Cortex of kidney (tissue), 1 donor: ENCODE results near the gene ELF2.
"Not testable (repeated sequence)": the region's sequence is repeated elsewhere in the genome, so short reads cannot be mapped to it uniquely, and the experiment has no call there.

ENCODE experiments used
- DNase-seq: peaks from one replicate; lab custom pipeline; 2025; lab: John Stamatoyannopoulos, UW

Gene ELF2

DNA sequence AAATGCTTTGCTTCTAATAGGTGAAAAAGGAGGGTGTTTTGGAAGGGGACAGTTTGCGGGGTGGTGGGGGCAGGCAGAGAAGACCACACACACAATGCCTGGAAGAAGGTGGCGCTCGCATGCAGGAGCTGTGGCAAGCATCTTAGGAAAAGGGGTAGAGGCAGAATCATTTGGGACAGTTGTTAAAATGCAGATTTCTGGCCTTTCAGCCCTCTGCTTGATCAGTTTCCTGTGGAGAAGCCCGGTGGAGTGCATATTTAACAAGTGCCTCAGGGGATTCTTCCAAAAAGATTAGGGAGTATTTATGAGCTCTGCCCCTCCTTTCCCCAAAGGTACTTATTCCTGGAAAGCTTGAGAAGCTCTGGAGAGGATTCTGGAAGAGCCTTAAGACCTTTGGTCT lies 156.6 kb downstream of the ELF2 start:
- no peak for DNase-seq

DNA sequence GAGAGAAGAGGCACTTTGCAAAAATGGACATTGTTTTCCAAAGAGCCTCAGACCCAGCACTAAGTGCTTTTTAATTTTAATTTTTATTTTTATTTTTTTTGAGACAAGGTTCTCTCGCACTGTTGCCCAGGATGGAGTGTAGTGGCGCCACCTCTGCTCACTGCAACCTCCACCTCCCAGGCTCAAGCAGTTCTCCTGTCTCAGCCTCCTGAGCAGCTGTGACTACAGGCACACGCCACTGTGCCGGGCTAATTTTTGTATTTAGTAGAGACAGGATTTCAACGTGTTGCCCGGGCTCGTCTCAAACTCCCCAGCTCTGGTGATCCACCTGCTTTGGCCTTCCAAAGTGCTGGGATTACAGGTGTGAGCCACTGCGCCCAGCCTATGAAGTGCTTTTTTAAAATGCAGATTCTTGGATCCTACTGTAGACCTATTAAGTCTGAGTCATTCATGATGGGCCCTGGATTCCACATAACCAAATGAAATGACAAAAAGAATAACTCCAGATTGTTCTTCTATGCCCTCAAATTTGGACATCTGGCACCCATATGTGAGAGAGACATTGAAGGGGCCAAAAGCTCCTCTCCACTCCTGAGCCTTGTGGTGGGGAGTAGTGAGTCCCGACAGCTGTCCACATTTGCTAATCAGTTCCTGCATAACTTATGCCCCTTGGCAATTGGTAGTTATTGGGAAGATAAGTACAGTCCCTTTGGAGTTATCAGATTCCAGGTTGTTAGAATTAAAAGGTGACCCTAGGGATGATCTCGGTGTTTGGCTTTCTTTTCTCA lies 157.9 kb downstream of the ELF2 start:
- DNase-seq: no peak

DNA sequence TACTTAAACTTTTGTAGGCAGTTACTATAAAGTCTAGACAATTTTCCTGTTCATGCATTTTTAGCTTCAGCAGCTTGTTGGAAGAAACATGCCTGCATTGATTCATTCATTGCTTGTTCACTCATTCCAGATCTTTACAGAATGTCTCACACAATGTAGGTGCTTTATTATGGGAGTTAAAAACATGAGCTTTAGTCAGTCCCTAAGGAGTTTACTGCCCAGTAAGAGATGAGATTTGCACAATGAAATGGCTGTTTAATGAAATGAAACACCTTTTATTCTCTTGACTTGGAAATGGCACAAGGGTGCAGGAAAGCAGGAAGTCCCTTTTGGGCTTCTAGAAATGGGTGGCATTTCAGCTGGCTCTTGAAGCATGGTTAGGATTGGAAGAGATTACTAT lies 158.5 kb downstream of the ELF2 start:
- no peak for DNase-seq

DNA sequence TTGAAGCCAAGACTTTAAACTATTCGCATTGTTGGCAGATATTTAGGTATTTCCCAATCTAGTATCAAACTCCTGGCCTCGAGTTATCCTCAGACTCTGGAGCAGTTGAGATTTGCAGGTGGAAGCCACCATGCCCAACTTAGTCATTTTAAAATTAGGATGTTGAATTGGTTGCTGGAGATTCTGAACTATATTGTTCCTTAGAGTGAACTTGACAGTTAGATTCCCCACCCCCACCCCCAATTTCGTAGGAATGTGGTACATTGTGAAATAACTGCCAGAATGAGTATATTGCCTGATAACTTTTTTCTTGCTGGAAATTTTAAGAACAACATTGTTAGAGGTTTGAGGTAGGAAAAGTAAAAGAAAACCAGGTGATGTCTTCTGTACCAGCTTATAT lies 159.2 kb downstream of the ELF2 start:
- DNase-seq: no peak

DNA sequence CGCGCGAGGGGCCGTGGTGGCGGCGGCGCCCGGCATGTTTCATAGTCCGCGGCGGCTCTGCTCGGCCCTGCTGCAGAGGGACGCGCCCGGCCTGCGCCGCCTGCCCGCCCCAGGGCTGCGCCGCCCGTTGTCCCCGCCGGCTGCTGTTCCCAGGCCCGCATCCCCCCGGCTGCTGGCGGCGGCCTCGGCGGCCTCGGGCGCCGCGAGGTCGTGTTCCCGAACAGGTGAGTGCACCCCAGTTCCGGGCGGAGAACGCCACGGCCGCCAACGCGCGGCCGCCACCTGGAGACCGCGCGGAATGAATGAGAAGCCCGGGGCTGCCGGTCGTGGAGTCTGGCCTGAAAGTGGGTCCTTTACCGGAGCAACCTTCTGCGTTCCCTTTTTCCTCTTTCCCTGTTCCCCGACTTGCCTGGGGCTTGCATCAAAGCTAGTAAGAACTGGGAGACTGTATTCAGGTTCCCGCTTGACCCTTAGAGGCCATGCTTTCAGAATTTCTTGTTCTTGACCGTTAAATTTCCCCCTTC lies 161.0 kb downstream of the ELF2 start:
- no peak for DNase-seq

DNA sequence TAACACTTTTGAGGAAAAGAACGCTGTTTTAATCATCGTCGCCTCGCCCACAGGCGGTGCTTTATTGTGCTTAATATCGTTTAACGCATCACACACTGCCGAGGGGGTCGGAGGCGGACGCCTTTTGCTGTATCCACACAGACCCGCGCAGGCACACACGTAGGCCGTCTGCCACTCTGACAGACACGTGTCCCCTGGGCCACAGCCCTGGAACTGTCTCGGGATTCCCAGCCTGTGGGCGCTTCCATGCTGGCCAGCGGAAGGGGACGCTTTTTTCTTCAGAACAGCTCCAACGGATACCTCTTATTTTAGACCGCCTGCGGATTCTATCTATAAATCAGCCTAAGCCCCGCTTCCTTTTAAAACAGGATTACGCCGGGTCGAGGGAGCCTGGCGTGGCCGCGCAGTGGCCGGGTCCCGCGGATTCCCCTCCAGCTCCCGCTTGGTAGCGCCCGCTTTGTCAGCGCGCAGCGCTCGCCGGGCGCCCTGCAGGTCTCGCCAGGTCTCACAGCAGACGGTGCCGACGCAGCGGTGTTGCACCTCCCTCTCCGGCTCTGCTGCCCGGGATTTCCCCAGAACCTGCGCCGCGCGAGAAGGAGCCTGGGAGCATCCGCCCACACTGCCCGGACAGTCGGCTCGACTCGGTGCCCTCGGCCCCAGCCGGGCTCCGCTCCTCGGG lies 161.6 kb downstream of the ELF2 start, which contains the start of gene NOCT:
TSS of gene NOCT (plus strand) at position 513 of the 679 bp plus-strand sequence. CDS start 201 bp downstream, outside the sequence.
- peak; percentile 82 for DNase-seq

DNA sequence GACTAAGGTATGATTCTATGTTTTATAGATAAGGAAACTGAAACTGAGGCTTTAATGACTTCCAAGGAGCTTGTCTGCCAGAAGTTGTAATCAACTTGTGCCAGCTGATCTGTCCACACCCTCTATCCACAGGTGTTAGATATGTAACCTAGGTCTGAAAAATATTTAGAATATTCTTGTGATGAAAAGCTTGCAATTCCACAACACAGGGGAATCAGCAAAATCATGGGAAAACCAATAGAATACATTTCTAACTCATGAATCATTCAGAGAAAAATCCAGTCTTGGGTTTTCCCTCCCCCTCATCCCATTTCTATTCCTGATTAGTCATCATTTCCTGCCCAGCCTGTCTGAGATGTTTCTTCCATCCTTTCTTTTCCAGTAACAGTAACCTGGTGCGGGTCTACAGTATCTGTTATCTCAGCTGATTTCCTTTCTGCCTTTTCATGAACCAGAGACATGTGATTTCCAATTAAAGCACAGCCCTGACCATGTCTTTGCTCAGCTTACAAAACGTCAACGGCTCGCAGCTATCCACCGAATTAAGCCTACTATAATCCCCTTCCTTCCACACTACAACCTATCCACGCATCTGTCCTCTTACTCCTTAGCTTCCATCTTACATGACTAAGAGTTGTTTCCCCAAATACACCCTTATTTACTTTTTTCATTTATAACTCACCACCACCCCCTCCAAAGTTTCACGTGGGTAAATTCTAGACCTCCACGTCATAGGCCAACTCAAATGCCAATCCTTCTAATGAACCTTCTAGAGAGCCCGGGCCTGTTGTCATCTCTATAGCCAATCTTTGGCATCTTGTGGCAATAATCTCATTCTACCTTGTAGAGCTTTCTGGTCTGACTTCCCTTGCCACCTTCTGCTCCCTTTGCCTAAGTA lies 162.4 kb downstream of the ELF2 start:
- no peak for DNase-seq

DNA sequence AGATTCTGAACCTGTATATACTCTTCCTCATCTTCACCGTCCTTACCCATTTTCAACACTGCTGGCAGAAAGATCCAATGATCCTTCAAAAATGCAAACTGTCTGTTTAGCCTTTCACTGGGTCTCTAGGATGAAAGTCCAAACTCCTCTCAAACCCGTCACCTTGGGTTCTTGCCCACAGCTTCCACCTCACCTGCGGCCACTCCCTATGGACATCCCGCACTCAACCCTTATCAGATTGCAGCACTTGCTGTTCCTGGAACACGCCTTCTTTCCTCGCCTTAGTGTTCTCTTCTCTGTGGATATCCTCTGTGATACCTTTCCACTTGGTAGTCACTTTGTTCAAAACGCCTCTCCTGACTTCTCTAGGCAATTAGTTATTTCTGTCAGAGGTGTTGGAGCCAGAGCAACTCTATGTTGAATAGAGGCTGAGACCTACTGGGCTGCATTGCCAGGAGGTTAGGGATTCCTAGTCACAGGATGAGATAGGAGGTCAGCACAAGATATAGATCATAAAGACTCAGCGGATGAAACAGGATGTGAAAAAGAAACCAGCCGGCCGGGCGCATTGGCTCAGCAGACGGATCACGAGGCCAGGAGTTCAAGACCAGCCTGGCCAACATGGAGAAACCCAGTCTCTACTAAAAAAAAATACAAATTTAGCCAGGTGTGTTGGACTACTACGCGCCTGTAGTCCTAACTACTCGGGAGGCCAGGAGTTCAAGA lies 165.6 kb downstream of the ELF2 start:
- no peak for DNase-seq

DNA sequence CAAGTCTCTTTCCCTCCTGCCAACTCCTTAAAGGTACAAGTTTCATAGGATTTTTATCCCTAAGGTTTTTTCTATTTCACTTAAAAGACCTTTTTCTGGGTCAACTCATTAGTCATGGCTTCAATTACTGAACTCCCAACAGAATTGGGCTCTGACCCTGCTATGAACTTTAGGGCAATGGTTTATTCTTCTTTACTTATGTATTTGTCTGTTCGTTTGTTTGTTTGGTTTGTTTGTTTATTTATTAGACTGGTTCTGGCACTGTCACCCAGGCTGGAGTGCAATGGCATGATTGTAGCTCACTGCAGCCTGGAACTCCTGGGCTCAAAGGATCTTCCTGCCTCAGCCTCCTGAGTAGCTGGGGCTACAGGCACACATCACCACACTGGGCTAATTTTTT lies 167.3 kb downstream of the ELF2 start:
- DNase-seq: no peak

DNA sequence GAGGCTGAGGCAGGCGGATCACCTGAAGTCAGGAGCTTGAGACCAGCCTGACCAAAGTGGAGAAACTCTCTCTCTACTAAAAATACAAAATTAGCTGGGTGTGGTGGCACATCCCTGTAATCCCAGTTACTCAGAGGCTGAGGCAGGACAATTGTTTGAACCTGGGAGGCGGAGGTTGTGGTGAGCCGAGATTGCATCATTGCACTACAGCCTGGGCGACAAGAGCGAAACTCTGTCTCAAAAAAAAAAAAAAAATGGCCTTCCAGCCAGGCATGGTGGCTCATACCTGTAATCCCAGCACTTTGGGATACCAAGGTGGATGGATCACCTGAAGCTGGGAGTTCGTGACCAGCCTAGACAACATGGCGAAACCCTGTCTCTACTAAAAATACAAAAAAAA lies 168.7 kb downstream of the ELF2 start:
- not testable (repeated sequence) for DNase-seq

DNA sequence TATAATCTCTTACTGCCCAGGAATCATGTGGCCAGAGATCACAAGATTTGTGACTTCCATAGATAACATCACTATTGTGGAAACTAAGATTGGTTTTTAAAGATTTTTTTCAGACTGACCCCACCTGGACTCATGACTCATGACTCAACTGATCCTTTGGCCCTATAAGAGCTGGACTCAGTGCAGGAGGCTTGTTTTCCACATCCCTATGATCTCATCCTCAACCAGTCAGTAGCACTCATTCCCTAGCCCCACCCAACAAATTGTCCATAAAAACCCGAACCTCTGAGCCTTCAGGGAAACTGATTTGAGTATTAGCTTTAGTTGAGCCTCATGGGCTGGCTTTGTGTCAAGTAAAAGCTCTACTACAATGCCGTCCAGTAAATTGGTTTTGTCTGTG lies 169.4 kb downstream of the ELF2 start:
- no peak for DNase-seq
